OCI-LY1 (cell line): ENCODE results near the gene HSF4.

Experiments
- EZH2 ChIP-seq: fragments of 200-600 bp; sonication (generic), shearing (Covaris generic); IDR thresholded peaks from 2 replicates; pipeline ENCODE4 v1.8.0; 2017; ENCODE audit warnings: borderline replicate concordance, mixed run types, mild to moderate bottlenecking, antibody characterized with exemption, low read length, moderate library complexity, mixed read lengths
- TF ChIP-seq, protein P1 (sequence below): fragments of 200-600 bp; sonication (generic), shearing (Covaris generic); IDR thresholded peaks from 2 replicates; pipeline ENCODE4 v1.5.1; 2017; ENCODE audit warnings: mild to moderate bottlenecking, antibody characterized with exemption, low read length, moderate library complexity, mixed read lengths

DNA sequence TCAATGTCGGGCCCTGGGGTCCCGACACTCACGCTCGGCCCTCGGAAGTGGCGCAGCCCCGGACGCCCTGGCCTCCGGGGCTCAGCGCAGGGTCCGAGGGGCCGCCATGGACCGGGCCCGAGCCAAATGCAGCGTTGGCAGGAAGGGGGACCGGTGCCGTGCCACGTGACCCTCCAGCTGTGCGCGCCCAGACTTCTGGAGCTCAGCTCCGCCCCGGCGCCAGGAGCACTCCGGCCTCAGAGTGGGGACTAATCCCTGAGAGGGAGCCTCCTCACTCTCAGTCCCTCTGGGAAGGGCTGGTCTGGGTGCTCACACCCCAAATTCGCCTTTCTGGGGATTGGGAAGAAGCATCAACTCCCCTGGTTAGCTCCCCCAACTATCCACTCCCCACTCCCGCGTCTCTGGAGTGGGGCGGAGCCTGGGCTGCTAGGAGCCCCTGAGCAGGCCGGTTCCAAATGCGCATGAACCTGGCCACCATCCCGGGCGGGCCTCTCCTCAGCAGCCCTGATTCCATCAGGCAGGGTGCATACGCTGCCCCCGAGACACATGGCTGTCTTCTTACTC lies 13.6 kb upstream of the HSF4 start, which contains the start of gene B3GNT9:
- TF ChIP-seq EZH2 = no peak
- TF ChIP-seq, protein P1, sequence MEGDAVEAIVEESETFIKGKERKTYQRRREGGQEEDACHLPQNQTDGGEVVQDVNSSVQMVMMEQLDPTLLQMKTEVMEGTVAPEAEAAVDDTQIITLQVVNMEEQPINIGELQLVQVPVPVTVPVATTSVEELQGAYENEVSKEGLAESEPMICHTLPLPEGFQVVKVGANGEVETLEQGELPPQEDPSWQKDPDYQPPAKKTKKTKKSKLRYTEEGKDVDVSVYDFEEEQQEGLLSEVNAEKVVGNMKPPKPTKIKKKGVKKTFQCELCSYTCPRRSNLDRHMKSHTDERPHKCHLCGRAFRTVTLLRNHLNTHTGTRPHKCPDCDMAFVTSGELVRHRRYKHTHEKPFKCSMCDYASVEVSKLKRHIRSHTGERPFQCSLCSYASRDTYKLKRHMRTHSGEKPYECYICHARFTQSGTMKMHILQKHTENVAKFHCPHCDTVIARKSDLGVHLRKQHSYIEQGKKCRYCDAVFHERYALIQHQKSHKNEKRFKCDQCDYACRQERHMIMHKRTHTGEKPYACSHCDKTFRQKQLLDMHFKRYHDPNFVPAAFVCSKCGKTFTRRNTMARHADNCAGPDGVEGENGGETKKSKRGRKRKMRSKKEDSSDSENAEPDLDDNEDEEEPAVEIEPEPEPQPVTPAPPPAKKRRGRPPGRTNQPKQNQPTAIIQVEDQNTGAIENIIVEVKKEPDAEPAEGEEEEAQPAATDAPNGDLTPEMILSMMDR = no peak
